Measurements from ENCODE around the gene ARHGAP33. TPM values are rescaled to one million over a fixed set of nuclear protein-coding genes. Genes with fewer than 3 reads are reported as not detected.
A peak's percentile ranks its signal among the peaks of the same experiment; 100 is the strongest.

ARHGAP33 gene
- total RNA-seq, 2 donors from 2014 or later, result 13.2 to 38.1 TPM

DNA sequence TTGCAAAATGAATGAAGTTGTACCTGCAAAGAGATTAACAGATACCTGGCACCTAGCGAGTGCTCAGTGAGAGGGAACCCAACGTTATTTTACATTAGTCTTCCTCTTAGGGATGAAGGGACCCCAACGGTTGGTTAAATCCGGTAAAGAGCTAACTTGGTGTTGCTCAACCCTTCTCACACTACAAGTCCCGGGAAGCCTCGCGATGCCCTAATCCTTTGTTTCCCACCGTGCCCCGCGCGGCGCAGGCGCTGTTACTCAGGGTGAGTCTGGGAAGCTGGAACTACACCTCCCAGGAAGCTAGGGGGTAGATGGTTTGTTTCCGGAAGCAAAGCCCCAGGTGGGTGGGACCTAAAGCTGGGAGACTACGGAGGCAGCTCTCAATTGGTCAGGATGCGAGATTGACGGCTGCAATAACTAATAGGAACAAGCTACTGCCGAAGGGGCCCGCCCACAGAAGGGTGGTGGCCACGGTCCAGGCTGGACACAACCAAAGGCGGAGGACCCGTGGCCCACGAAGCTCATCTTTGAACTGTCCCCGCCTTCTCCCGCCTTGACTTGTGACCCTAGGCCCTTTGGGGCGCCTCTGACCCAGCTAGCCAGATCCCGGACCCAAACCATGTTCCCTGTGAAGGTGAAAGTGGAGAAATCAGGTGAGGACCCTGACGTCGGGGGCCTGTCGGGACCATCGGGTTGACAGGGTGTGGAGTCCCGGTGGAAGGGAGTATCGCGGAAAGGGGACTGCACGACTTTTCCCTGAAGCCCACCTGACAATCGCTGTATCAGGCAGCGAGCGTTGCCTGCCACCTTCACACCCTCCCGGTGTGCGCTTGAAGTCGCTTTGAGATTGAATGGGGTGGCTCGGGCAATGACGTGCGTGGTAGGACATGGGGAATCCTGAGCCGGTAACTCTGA lies 27.0 kb upstream of the ARHGAP33 start, which contains the start of gene LIN37:
LIN37 (plus strand) TSS at position 471 of the 915 bp plus-strand sequence; CDS start at position 620, 149 bp downstream.
- H3K4me3 ChIP-seq, result peak within 1 kb of the TSS; percentile 81
- under 1% methylated on average over 45 of the region's 45 CpGs for WGBS
- intact Hi-C loops (cut with DNase I), result loop anchor here (10.0 kb wide), 1 partner anchor 466 kb away; the partner anchor contains the start of genes ZNF146 and ZNF565

GRCh38 chr19:35750167-35750566 lies 25.2 kb upstream of the ARHGAP33 start:
- peaks cover 13% of the 10 kb centered on the region for H3K4me1 ChIP-seq (replicated peaks)
- WGBS, result 72% methylated on average over 5 of the region's 5 CpGs
- intact Hi-C loops (cut with DNase I), result loop anchor here (10.0 kb wide), 1 partner anchor 305 kb away; the partner anchor contains the start of genes THAP8 and WDR62

More for the DNA sequence above, 27.0 kb upstream of the ARHGAP33 start, which contains the start of gene LIN37:
- Histone ChIP-seq H3K27me3 (replicated peaks; ENCODE audit: insufficient read depth) (no peaks in the 10 kb centered on the region), H3K27ac (peak within 1 kb of the TSS; percentile 71 to 77), H3K4me1 (replicated peaks) (peaks cover 13% of the 10 kb centered on the region), H3K9me3 (no peaks in the 10 kb centered on the region), H3K36me3 (peaks cover 0 to 10% of the 10 kb centered on the region in 2 donors)
- peak; percentile 99 for DNase-seq (ENCODE audit: low spot score)
- TF ChIP-seq POLR2A (IDR thresholded peaks at IDR 0.05) (peak; percentile 77), POLR2AphosphoS5 (IDR thresholded peaks at IDR 0.05) (peak; percentile 100)
- TF ChIP-seq, protein P1, sequence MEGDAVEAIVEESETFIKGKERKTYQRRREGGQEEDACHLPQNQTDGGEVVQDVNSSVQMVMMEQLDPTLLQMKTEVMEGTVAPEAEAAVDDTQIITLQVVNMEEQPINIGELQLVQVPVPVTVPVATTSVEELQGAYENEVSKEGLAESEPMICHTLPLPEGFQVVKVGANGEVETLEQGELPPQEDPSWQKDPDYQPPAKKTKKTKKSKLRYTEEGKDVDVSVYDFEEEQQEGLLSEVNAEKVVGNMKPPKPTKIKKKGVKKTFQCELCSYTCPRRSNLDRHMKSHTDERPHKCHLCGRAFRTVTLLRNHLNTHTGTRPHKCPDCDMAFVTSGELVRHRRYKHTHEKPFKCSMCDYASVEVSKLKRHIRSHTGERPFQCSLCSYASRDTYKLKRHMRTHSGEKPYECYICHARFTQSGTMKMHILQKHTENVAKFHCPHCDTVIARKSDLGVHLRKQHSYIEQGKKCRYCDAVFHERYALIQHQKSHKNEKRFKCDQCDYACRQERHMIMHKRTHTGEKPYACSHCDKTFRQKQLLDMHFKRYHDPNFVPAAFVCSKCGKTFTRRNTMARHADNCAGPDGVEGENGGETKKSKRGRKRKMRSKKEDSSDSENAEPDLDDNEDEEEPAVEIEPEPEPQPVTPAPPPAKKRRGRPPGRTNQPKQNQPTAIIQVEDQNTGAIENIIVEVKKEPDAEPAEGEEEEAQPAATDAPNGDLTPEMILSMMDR (IDR thresholded peaks at IDR 0.05), result peak in 3 of 4 experiments; percentile 8 to 67 (median 60)

DNA sequence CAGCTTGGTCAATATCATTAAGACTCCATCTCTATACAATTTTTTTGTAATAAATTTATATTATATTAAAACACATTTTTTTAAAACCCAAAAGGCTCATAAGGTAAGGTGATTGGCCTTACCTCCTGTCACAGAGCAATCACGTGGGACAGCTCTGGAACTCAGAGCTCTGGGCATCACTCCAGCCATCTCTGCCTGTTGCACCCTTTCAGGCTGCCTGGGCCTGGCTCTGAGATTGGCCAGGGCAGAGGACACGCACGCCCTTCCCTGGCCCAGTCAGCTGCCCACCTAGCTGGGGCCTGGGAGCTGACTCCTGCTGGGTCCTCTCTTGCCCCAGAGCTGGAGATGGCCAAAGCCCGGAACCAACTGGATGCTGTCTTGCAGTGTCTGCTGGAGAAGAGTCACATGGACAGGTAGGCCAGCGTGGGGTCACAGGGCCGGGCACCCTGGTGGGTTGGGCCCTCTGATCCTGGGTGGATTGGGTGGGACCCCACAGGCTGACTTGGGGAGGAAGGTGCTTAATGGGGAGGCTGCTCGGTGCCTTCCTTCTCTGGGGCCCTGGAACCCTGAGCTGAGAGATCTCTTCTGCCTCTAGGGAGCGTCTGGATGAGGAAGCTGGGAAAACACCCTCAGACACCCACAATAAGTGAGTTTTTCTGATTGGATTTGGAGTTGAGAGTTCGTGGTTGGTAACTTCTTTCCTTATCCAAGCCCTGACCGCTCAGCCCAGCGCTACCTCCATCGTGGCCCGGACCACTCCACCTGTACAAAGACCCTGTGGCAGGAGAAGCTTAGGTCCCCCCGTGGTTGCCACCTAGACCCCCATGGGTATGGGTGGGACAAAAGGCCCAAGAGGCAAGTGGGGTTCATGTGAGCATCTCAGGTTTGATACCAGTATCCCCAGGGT lies 23.3 kb upstream of the ARHGAP33 start:
- no peak for DNase-seq (ENCODE audit: low spot score)
- Histone ChIP-seq H3K9me3 (no peaks in the 10 kb centered on the region), H3K4me1 (replicated peaks) (peaks cover 5% of the 10 kb centered on the region), H3K27me3 (replicated peaks; ENCODE audit: insufficient read depth) (no peaks in the 10 kb centered on the region), H3K36me3 (peaks cover 0 to 17% of the 10 kb centered on the region in 2 donors), H3K27ac (no peak overlapping the region), H3K4me3 (no peak overlapping the region)
- no peak for TF ChIP-seq POLR2A (IDR thresholded peaks at IDR 0.05)
- no peak for TF ChIP-seq POLR2AphosphoS5 (IDR thresholded peaks at IDR 0.05)
- TF ChIP-seq, protein P1 (IDR thresholded peaks at IDR 0.05), result no peak
- intact Hi-C loops (cut with DNase I), result loop anchor here (10.0 kb wide), 1 partner anchor 303 kb away; the partner anchor contains the start of genes THAP8 and WDR62
- 91% methylated on average over 14 of the region's 14 CpGs for WGBS

More at GRCh38 chr19:35750167-35750566, 25.2 kb upstream of the ARHGAP33 start:
- Histone ChIP-seq H3K27ac (no peak overlapping the region), H3K27me3 (replicated peaks; ENCODE audit: insufficient read depth) (no peaks in the 10 kb centered on the region), H3K4me3 (no peak overlapping the region), H3K36me3 (peaks cover 0 to 17% of the 10 kb centered on the region in 2 donors), H3K9me3 (no peaks in the 10 kb centered on the region)
- no peak for DNase-seq (ENCODE audit: low spot score)
- TF ChIP-seq, protein P1 (IDR thresholded peaks at IDR 0.05), result no peak
- TF ChIP-seq POLR2A (IDR thresholded peaks at IDR 0.05) (no peak), POLR2AphosphoS5 (IDR thresholded peaks at IDR 0.05) (no peak)

GRCh38 chr19:35752746-35753350 lies 22.5 kb upstream of the ARHGAP33 start:
- Histone ChIP-seq H3K27ac (no peak overlapping the region), H3K9me3 (no peaks in the 10 kb centered on the region), H3K27me3 (replicated peaks; ENCODE audit: insufficient read depth) (no peaks in the 10 kb centered on the region), H3K4me3 (no peak overlapping the region), H3K4me1 (replicated peaks) (peaks cover 5% of the 10 kb centered on the region), H3K36me3 (peaks cover 0 to 17% of the 10 kb centered on the region in 2 donors)
- intact Hi-C loops (cut with DNase I), result loop anchor here (10.0 kb wide), 1 partner anchor 302 kb away; the partner anchor contains the start of genes THAP8 and WDR62
- WGBS, result 95% methylated on average over 20 of the region's 20 CpGs
- no peak for DNase-seq (ENCODE audit: low spot score)
- TF ChIP-seq, protein P1 (IDR thresholded peaks at IDR 0.05), result no peak
- TF ChIP-seq POLR2AphosphoS5 (IDR thresholded peaks at IDR 0.05), result no peak
- no peak for TF ChIP-seq POLR2A (IDR thresholded peaks at IDR 0.05)

All from prostate gland (tissue), 2 donors.